ENCODE results near the gene FCGR3A. TPM values are rescaled to one million over a fixed set of nuclear protein-coding genes. Genes with fewer than 3 reads are reported as not detected.
"Not testable (repeated sequence)": the region's sequence is repeated elsewhere in the genome, so short reads cannot be mapped to it uniquely, and the experiment has no call there.

FCGR3A gene
- total RNA-seq (2022) (not detected in 2 replicates), Bru-seq, nascent RNA (not detected), BruChase-seq, experiment 1, labeled RNA remaining after a 2-hour chase (not detected), BruChase-seq, experiment 2, labeled RNA remaining after a 6-hour chase (not detected)
- long read RNA-seq = 0 reads

DNA sequence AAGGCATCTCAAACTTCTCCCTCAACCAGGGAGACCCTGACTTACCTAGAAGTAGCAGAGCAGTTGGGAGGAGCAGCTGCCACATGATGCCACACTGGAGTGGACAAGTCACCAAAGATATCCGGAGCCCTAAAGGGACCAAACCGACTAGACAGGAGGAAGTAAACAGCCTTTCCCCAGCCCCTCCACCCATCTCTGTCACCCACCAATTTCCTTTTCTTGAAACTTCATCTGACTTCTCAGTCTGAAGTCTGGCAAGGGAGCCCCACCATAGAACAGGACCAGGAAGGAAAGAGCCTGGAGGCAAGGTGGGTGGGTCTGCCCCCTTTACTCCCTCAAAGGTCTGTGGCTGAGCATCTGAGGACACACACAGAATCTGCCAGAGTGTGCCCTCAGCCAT, at the start of gene FCGR3A:
FCGR3A (minus strand) TSS at position 167 of the 400 bp plus-strand sequence; CDS start at position 85, 82 bp downstream.
- intact Hi-C loops (cut with micrococcal nuclease; ENCODE audit: unreplicated experiment) = no loop called here
- Histone ChIP-seq H3K4me3 (ENCODE audit: low read depth, low read length) (no peak within 1 kb of the TSS), H3K9me3 (no peaks in the 10 kb centered on the region), H3K4me1 (no peaks in the 10 kb centered on the region), H3K36me3 (ENCODE audit: control insufficient read depth, insufficient read depth, low read length) (no peaks in the 10 kb centered on the region), H3K27me3 (replicated peaks; ENCODE audit: control insufficient read depth, insufficient read depth, low read length) (no peaks in the 10 kb centered on the region)
- Mint-ChIP-seq H3K4me1 (ENCODE audit: low read depth, unreplicated experiment) (no peaks in the 10 kb centered on the region), H3K36me3 (ENCODE audit: insufficient read depth, unreplicated experiment) (no peaks in the 10 kb centered on the region), H3K27ac (ENCODE audit: unreplicated experiment) (no peak within 1 kb of the TSS), H3K27me3 (ENCODE audit: insufficient read depth, unreplicated experiment) (peaks cover 7% of the 10 kb centered on the region), H3K9me3 (ENCODE audit: unreplicated experiment) (no peaks in the 10 kb centered on the region), H3K4me3 (ENCODE audit: unreplicated experiment) (no peak within 1 kb of the TSS)
- no TSS peak for BruUV-seq (replicated peaks)
- no peak for DNase-seq
- ChIA-PET POLR2A (no interaction called here), CTCF (no interaction called here)
- TF ChIP-seq, protein P1, sequence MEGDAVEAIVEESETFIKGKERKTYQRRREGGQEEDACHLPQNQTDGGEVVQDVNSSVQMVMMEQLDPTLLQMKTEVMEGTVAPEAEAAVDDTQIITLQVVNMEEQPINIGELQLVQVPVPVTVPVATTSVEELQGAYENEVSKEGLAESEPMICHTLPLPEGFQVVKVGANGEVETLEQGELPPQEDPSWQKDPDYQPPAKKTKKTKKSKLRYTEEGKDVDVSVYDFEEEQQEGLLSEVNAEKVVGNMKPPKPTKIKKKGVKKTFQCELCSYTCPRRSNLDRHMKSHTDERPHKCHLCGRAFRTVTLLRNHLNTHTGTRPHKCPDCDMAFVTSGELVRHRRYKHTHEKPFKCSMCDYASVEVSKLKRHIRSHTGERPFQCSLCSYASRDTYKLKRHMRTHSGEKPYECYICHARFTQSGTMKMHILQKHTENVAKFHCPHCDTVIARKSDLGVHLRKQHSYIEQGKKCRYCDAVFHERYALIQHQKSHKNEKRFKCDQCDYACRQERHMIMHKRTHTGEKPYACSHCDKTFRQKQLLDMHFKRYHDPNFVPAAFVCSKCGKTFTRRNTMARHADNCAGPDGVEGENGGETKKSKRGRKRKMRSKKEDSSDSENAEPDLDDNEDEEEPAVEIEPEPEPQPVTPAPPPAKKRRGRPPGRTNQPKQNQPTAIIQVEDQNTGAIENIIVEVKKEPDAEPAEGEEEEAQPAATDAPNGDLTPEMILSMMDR (IDR thresholded peaks at IDR 0.05; ENCODE audit: insufficient read depth in 1 of 2, low read depth in 1 of 2, low read length in 1 of 2, severe bottlenecking in 1 of 2, unreplicated experiment in 1 of 2) = no peak

DNA sequence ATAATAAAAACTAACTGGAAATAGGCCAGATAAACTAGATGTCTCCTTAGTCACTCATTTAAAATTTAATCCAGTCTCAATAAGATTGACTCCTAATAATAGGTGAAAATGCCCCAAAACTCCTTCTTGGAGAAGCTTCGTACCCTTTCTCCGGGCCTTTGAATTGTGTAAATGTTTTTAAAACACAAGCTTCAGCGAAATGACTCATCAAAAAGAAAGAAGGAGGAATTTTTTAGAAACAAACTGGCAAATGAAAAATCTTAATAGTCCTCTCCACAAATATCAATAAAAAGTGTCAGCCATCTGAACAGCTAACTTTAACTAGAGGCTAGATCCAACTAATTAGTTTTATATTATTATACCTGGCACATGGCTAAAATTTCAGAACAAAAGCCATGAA, 47.5 kb upstream of the FCGR3A start:
- H3K27me3 ChIP-seq (replicated peaks; ENCODE audit: control insufficient read depth, insufficient read depth, low read length); BruUV-seq (replicated peaks); H3K4me3 Mint-ChIP-seq (ENCODE audit: unreplicated experiment); H3K27me3 Mint-ChIP-seq (ENCODE audit: insufficient read depth, unreplicated experiment); POLR2A ChIA-PET; H3K36me3 ChIP-seq (ENCODE audit: control insufficient read depth, insufficient read depth, low read length); H3K9me3 Mint-ChIP-seq (ENCODE audit: unreplicated experiment); H3K4me3 ChIP-seq (ENCODE audit: low read depth, low read length); H3K4me1 Mint-ChIP-seq (ENCODE audit: low read depth, unreplicated experiment); H3K36me3 Mint-ChIP-seq (ENCODE audit: insufficient read depth, unreplicated experiment); H3K4me1 ChIP-seq; H3K27ac Mint-ChIP-seq (ENCODE audit: unreplicated experiment); DNase-seq; CTCF ChIA-PET; H3K9me3 ChIP-seq: not testable (repeated sequence)
- intact Hi-C loops (cut with micrococcal nuclease; ENCODE audit: unreplicated experiment) = loop anchor here (5.0 kb wide), 1 partner anchor 85 kb away; no protein-coding TSS in a partner anchor

DNA sequence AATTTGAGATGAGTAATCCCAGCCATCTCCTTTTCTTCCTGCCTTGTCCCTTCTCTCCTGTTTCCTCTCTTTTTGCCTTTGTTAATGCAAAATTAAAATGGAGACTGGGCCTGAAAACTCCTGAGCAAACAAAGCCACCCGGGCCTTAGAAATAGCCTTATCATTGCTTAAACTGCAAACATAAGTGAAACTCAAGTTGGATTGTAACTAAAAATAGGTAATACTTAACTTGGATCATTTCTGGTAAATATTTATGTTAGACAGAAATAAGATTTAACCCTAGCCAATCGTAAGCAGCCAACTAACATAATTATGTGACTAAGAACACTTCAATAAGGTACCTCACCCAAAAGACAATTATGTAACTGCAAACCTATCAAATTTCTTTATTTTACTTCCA, 46.0 kb upstream of the FCGR3A start:
- H3K4me1 Mint-ChIP-seq (ENCODE audit: low read depth, unreplicated experiment); CTCF ChIA-PET; H3K36me3 Mint-ChIP-seq (ENCODE audit: insufficient read depth, unreplicated experiment); H3K9me3 ChIP-seq; H3K4me3 Mint-ChIP-seq (ENCODE audit: unreplicated experiment); H3K27me3 Mint-ChIP-seq (ENCODE audit: insufficient read depth, unreplicated experiment); H3K27ac Mint-ChIP-seq (ENCODE audit: unreplicated experiment); H3K36me3 ChIP-seq (ENCODE audit: control insufficient read depth, insufficient read depth, low read length); H3K9me3 Mint-ChIP-seq (ENCODE audit: unreplicated experiment); H3K27me3 ChIP-seq (replicated peaks; ENCODE audit: control insufficient read depth, insufficient read depth, low read length); POLR2A ChIA-PET; H3K4me3 ChIP-seq (ENCODE audit: low read depth, low read length); H3K4me1 ChIP-seq; BruUV-seq (replicated peaks); DNase-seq: not testable (repeated sequence)
- intact Hi-C loops (cut with micrococcal nuclease; ENCODE audit: unreplicated experiment) = loop anchor here (5.0 kb wide), 1 partner anchor 83 kb away; no protein-coding TSS in a partner anchor

DNA sequence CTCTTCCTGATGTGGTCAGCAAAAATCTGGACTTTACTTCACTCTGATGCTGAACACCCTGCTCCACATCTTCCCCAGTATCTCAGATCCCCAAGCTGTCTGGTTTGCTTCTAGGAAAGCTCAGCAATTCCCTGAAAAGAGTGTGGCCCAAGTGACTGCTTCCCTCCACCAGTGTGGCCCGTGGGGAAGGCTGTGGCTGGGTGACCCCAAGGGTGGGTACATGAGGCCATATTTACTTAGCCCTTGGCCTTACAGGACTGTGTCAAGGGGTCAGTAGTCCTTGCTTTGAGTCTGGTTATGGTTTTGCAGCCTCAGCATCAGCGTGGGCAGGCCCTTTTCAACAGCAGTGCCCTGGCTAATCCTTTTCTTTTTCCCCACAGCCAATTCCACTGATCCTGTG, 45.6 kb upstream of the FCGR3A start:
- H3K27me3 ChIP-seq (replicated peaks; ENCODE audit: control insufficient read depth, insufficient read depth, low read length); POLR2A ChIA-PET; H3K27ac Mint-ChIP-seq (ENCODE audit: unreplicated experiment); H3K4me3 Mint-ChIP-seq (ENCODE audit: unreplicated experiment); H3K9me3 ChIP-seq; H3K36me3 Mint-ChIP-seq (ENCODE audit: insufficient read depth, unreplicated experiment); H3K36me3 ChIP-seq (ENCODE audit: control insufficient read depth, insufficient read depth, low read length); H3K4me3 ChIP-seq (ENCODE audit: low read depth, low read length); CTCF ChIA-PET; H3K9me3 Mint-ChIP-seq (ENCODE audit: unreplicated experiment); H3K4me1 Mint-ChIP-seq (ENCODE audit: low read depth, unreplicated experiment); BruUV-seq (replicated peaks); H3K27me3 Mint-ChIP-seq (ENCODE audit: insufficient read depth, unreplicated experiment); DNase-seq; H3K4me1 ChIP-seq: not testable (repeated sequence)
- intact Hi-C loops (cut with micrococcal nuclease; ENCODE audit: unreplicated experiment) = loop anchor here (5.0 kb wide), 1 partner anchor 83 kb away; no protein-coding TSS in a partner anchor

DNA sequence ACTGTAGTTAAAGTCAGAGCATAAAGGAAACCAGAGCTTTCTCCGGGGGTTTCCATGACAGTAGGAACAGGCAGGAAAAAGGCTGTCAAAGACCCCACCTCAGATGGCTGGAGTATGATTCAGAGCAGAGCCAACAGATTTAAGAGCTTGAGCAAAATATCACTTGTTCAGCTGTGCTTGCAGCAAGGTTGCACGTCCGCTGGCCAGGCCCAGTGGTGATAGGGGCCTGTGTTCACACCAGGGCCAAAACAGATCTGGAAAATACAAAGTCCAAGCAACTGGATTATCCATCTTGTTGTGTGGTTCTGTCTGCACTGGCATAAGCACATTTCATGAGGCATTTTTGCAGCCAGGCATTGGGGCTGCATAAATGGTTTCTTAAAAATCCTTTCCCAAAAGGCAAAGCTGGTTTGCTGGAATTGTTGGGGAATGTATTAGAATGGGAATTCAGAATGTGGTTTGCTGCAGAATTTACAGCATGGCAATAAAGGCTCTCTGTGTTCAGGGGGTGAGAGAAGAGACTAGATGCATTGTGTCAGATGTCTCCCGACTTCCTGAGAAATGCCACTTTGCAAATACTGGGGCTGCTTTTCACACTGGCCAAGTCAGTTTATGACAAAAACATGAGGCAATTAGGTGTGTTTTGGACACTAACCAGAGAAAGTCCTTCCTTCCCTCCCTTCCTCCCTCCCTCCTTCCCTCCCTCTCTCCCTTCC, 44.8 kb upstream of the FCGR3A start:
- H3K36me3 Mint-ChIP-seq (ENCODE audit: insufficient read depth, unreplicated experiment); POLR2A ChIA-PET; H3K4me3 Mint-ChIP-seq (ENCODE audit: unreplicated experiment); H3K4me1 ChIP-seq; H3K36me3 ChIP-seq (ENCODE audit: control insufficient read depth, insufficient read depth, low read length); DNase-seq; intact Hi-C loops (cut with micrococcal nuclease; ENCODE audit: unreplicated experiment); BruUV-seq (replicated peaks); H3K27me3 ChIP-seq (replicated peaks; ENCODE audit: control insufficient read depth, insufficient read depth, low read length); H3K9me3 ChIP-seq; H3K4me1 Mint-ChIP-seq (ENCODE audit: low read depth, unreplicated experiment); H3K9me3 Mint-ChIP-seq (ENCODE audit: unreplicated experiment); CTCF ChIA-PET; H3K4me3 ChIP-seq (ENCODE audit: low read depth, low read length); H3K27me3 Mint-ChIP-seq (ENCODE audit: insufficient read depth, unreplicated experiment): not testable (repeated sequence)
- peak overlapping the region; percentile 61 for H3K27ac Mint-ChIP-seq (ENCODE audit: unreplicated experiment)

DNA sequence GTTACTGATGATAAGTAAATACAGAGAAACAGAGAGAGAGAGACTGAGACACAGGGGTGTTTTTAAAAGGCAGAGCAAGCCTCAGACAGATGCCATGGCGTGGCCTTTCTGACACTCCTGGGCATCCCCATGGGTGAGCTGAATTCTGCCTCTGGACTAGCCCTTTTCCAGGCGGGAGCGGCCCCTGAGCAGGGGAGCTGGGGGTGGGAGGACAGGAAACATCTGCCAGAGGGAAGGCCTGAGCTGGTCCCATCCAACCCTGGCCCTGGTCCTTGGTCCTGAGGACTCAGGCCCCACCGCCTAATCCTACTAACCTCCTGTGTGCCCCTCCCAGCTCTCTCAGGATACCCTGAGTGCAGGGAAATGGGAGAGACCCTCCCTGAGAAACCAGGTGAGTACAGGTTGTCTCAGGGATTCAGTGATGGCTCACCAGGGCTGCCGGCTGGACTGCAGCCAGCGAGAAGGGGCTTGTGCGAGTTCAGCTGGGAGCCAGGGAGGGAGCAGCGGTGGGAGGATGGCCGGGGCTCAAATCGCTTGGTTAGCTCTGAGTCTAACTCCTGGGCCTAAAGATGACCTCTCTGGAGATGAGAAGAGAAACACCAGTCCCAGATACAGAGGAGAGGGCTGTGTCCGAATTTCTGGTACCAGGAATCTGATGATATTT, 43.6 kb upstream of the FCGR3A start:
- H3K4me1 ChIP-seq; H3K36me3 Mint-ChIP-seq (ENCODE audit: insufficient read depth, unreplicated experiment); H3K9me3 Mint-ChIP-seq (ENCODE audit: unreplicated experiment); H3K4me3 ChIP-seq (ENCODE audit: low read depth, low read length); H3K9me3 ChIP-seq; intact Hi-C loops (cut with micrococcal nuclease; ENCODE audit: unreplicated experiment); POLR2A ChIA-PET; DNase-seq; H3K4me3 Mint-ChIP-seq (ENCODE audit: unreplicated experiment); H3K4me1 Mint-ChIP-seq (ENCODE audit: low read depth, unreplicated experiment); H3K36me3 ChIP-seq (ENCODE audit: control insufficient read depth, insufficient read depth, low read length); H3K27me3 Mint-ChIP-seq (ENCODE audit: insufficient read depth, unreplicated experiment); CTCF ChIA-PET; H3K27me3 ChIP-seq (replicated peaks; ENCODE audit: control insufficient read depth, insufficient read depth, low read length); BruUV-seq (replicated peaks); H3K27ac Mint-ChIP-seq (ENCODE audit: unreplicated experiment): not testable (repeated sequence)

Measured in Caco-2 (cell line).